GM19023 (cell line): ENCODE data around the gene HEYL.
"Not testable (repeated sequence)": the region's sequence is repeated elsewhere in the genome, so short reads cannot be mapped to it uniquely, and the experiment has no call there.

ENCODE experiments used
- ATAC-seq: cut with Tn5 transposase; IDR thresholded peaks from one replicate; pipeline ENCODE4 v1.9.1; 2021; ENCODE audit warnings: mild to moderate bottlenecking, moderate library complexity; ENCODE audit not compliant: unreplicated experiment

The HEYL gene

GRCh38 chr1:39613250-39613649 lies 26.2 kb downstream of the HEYL start:
- no peak for ATAC-seq

GRCh38 chr1:39609618-39610331 lies 29.7 kb downstream of the HEYL start:
- ATAC-seq, result no peak

- no peak for ATAC-seq
Observed at GRCh38 chr1:39608921-39609320, 30.5 kb downstream of the HEYL start.

- not testable (repeated sequence) for ATAC-seq
Observed at GRCh38 chr1:39603677-39604076, 35.8 kb downstream of the HEYL start.

- not testable (repeated sequence) for ATAC-seq
Observed at GRCh38 chr1:39601667-39602255, 37.7 kb downstream of the HEYL start.

GRCh38 chr1:39596163-39596562 lies 43.3 kb downstream of the HEYL start:
- no peak for ATAC-seq

- ATAC-seq, result no peak
Observed at GRCh38 chr1:39593386-39593785, 46.1 kb downstream of the HEYL start.

GRCh38 chr1:39592069-39592468 lies 47.4 kb downstream of the HEYL start:
- no peak for ATAC-seq

GRCh38 chr1:39590546-39590945 lies 48.9 kb downstream of the HEYL start:
- no peak for ATAC-seq

- ATAC-seq, result no peak
Observed at GRCh38 chr1:39585933-39586332, 53.5 kb downstream of the HEYL start.

GRCh38 chr1:39576016-39576657 lies 63.3 kb downstream of the HEYL start:
- ATAC-seq, result peak; percentile 46

- peak; percentile 21 for ATAC-seq
Observed at GRCh38 chr1:39575191-39576015, 64.0 kb downstream of the HEYL start.

- no peak for ATAC-seq
Observed at GRCh38 chr1:39574646-39575045, 64.8 kb downstream of the HEYL start.
